Ascending aorta (tissue), 2 donors: ENCODE data around the gene UNC5B. TPM values are rescaled to one million over a fixed set of nuclear protein-coding genes. Genes with fewer than 3 reads are reported as not detected.

Experiments
- DNase-seq, 2 donors: peaks; one replicate each; pipeline ENCODE4 v3.0.0-alpha.2; 2019; ENCODE audit warnings: low spot score in 2 of 2
- H3K27ac ChIP-seq, 2 donors: fragments of 200-600 bp; sonication (generic); one replicate each; pipeline ENCODE4 v1.5.1; 2016 to 2017; ENCODE audit warnings: mild to moderate bottlenecking in 1 of 2
- H3K27me3 ChIP-seq: fragments of 200-600 bp; sonication (generic); one replicate; pipeline ENCODE4 v1.5.1; 2017
- H3K36me3 ChIP-seq, 2 donors: fragments of 200-600 bp; sonication (generic); one replicate each; pipeline ENCODE4 v1.5.1; 2016
- H3K4me1 ChIP-seq, 2 donors: fragments of 200-600 bp; sonication (generic); one replicate each; pipeline ENCODE4 v1.5.1; 2016 to 2017; ENCODE audit warnings: mild to moderate bottlenecking in 1 of 2
- H3K4me3 ChIP-seq, 2 donors: fragments of 200-600 bp; sonication (generic); one replicate each; pipeline ENCODE4 v1.5.1; 2016 to 2017; ENCODE audit warnings: mild to moderate bottlenecking in 1 of 2
- H3K9me3 ChIP-seq, 2 donors: fragments of 200-600 bp; sonication (generic); one replicate each; pipeline ENCODE4 v1.5.1; 2016
- CTCF ChIP-seq, 3 experiments: fragments of 200-600 bp in 2 of 3; fragments of 450-650 bp in 1 of 3; sonication (generic) in 2 of 3; IDR thresholded peaks; one replicate each; pipeline ENCODE4 v1.5.1; 2016 to 2019; ENCODE audit warnings: antibody characterized with exemption in 3 of 3, mild to moderate bottlenecking in 1 of 3, moderate library complexity in 1 of 3
- intact Hi-C: fragments of 100-400 bp; cut with DNase I; formaldehyde crosslinking; loops from one replicate; pipeline ENCODE4 v1.15.1; 2023
- total RNA-seq: library from RNA; depleted of rRNA; stranded (reverse); fragments of >200 nt; gene quantifications from one replicate; pipeline ENCODE4 v1.1.0, GENCODE V29; 2016

The UNC5B gene
- total RNA-seq, 1 donor from 2014 or later, result 42.4 TPM

- Histone ChIP-seq H3K9me3 (no peaks in the 10 kb centered on the region), H3K36me3 (no peaks in the 10 kb centered on the region), H3K4me1 (peaks cover 10 to 26% of the 10 kb centered on the region in 2 donors), H3K27ac (no peak overlapping the region), H3K4me3 (no peak overlapping the region), H3K27me3 (no peaks in the 10 kb centered on the region)
- peak in 1 of 2 donors; percentile 76 for DNase-seq
- TF ChIP-seq CTCF (IDR thresholded peaks at IDR 0.05), result no peak
- intact Hi-C loops, result no loop called here
Observed at GRCh38 chr10:71255808-71256660, 43.7 kb downstream of the UNC5B start.

GRCh38 chr10:71256661-71257318 is 44.4 kb downstream of the UNC5B start:
- no peaks in the 10 kb centered on the region for H3K9me3 ChIP-seq
- H3K27ac ChIP-seq, result no peak overlapping the region
- DNase-seq, result no peak
- H3K36me3 ChIP-seq, result no peaks in the 10 kb centered on the region
- no peak for TF ChIP-seq CTCF (IDR thresholded peaks at IDR 0.05)
- H3K4me3 ChIP-seq, result no peak overlapping the region
- H3K4me1 ChIP-seq, result peaks cover 10 to 26% of the 10 kb centered on the region in 2 donors
- no peaks in the 10 kb centered on the region for H3K27me3 ChIP-seq
- intact Hi-C loops, result no loop called here

GRCh38 chr10:71257319-71257997 is 45.1 kb downstream of the UNC5B start:
- no peak for TF ChIP-seq CTCF (IDR thresholded peaks at IDR 0.05)
- no peak for DNase-seq
- intact Hi-C loops, result no loop called here
- no peaks in the 10 kb centered on the region for H3K27me3 ChIP-seq
- no peak overlapping the region for H3K27ac ChIP-seq
- H3K36me3 ChIP-seq, result no peaks in the 10 kb centered on the region
- no peaks in the 10 kb centered on the region for H3K9me3 ChIP-seq
- H3K4me1 ChIP-seq, result peaks cover 10 to 26% of the 10 kb centered on the region in 2 donors
- no peak overlapping the region for H3K4me3 ChIP-seq

- H3K27me3 ChIP-seq, result no peaks in the 10 kb centered on the region
- intact Hi-C loops, result no loop called here
- H3K9me3 ChIP-seq, result no peaks in the 10 kb centered on the region
- no peaks in the 10 kb centered on the region for H3K36me3 ChIP-seq
- H3K27ac ChIP-seq, result no peak overlapping the region
- H3K4me3 ChIP-seq, result no peak overlapping the region
- no peak for TF ChIP-seq CTCF (IDR thresholded peaks at IDR 0.05)
- H3K4me1 ChIP-seq, result peaks cover 10 to 26% of the 10 kb centered on the region in 2 donors
- no peak for DNase-seq
Observed at GRCh38 chr10:71258046-71258445, 45.7 kb downstream of the UNC5B start.

GRCh38 chr10:71258446-71259145 is 46.2 kb downstream of the UNC5B start:
- no peaks in the 10 kb centered on the region for H3K27me3 ChIP-seq
- no peak overlapping the region for H3K27ac ChIP-seq
- H3K36me3 ChIP-seq, result no peaks in the 10 kb centered on the region
- intact Hi-C loops, result no loop called here
- no peaks in the 10 kb centered on the region for H3K9me3 ChIP-seq
- H3K4me1 ChIP-seq, result peaks cover 10 to 26% of the 10 kb centered on the region in 2 donors
- no peak for DNase-seq
- TF ChIP-seq CTCF (IDR thresholded peaks at IDR 0.05), result no peak
- no peak overlapping the region for H3K4me3 ChIP-seq
